ENCODE results near the gene ETF1. TPM values are rescaled to one million over a fixed set of nuclear protein-coding genes. Genes with fewer than 3 reads are reported as not detected.

Gene ETF1
- total RNA-seq, 4 donors from 2014 or later, result 64.2 to 92.2 (median 81.3) TPM

DNA sequence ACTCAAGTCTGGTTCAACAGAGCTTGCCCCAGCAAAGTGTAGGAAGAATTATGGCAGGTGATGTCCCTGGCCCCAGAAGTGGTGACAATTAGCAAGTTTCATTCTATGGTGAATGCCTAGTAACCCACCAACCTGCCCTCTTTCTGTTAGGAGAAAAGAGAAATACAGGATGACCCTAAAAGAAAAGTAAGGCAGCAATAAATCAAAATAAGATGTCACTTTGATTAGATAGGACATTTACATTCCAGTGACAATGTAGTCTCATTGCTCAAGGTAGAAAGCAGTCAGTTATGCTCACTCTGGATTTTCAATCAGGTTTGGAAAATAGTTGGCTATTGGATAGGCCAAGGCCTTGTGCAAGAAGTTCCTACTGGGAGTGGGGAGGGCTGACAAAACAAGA is 37.7 kb upstream of the ETF1 start:
- no peak for TF ChIP-seq POLR2A (IDR thresholded peaks at IDR 0.05)
- TF ChIP-seq, protein P1, sequence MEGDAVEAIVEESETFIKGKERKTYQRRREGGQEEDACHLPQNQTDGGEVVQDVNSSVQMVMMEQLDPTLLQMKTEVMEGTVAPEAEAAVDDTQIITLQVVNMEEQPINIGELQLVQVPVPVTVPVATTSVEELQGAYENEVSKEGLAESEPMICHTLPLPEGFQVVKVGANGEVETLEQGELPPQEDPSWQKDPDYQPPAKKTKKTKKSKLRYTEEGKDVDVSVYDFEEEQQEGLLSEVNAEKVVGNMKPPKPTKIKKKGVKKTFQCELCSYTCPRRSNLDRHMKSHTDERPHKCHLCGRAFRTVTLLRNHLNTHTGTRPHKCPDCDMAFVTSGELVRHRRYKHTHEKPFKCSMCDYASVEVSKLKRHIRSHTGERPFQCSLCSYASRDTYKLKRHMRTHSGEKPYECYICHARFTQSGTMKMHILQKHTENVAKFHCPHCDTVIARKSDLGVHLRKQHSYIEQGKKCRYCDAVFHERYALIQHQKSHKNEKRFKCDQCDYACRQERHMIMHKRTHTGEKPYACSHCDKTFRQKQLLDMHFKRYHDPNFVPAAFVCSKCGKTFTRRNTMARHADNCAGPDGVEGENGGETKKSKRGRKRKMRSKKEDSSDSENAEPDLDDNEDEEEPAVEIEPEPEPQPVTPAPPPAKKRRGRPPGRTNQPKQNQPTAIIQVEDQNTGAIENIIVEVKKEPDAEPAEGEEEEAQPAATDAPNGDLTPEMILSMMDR (IDR thresholded peaks at IDR 0.05), result no peak
- no peak overlapping the region for H3K4me3 ChIP-seq (ENCODE audit: low read depth, poor library complexity, severe bottlenecking)
- DNase-seq (ENCODE audit: low spot score in 2 of 2), result no peak
- intact Hi-C loops (cut with DNase I; ENCODE audit: low total_unique reads), result loop anchor here (10.0 kb wide), 1 partner anchor 674 kb away; no protein-coding TSS in a partner anchor

DNA sequence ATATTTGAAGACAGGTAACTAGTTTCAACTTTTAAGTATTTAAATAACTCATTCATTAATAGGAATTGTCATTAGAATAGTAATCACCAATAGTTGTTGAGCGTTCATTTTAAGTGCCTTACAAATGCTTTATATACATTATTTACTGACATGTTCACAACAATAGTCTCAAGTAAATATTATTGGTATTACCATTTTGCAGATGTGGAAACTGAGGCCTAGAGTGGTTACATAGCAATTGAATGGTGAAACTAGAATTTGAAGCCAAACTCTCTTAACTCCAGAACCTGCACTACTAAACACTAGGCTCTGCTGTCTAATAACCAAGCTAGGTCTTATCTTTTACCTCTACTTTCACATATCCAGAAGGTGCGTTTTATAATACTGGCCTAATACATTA is 37.0 kb upstream of the ETF1 start:
- H3K4me3 ChIP-seq (ENCODE audit: low read depth, poor library complexity, severe bottlenecking), result no peak overlapping the region
- 90 to 92% methylated on average over 2 of the region's 2 CpGs for WGBS, 2 donors
- intact Hi-C loops (cut with DNase I; ENCODE audit: low total_unique reads), result loop anchor here (10.0 kb wide), 1 partner anchor 675 kb away; no protein-coding TSS in a partner anchor
- no peak for DNase-seq (ENCODE audit: low spot score in 2 of 2)
- TF ChIP-seq, protein P1 (IDR thresholded peaks at IDR 0.05), result no peak
- no peak for TF ChIP-seq POLR2A (IDR thresholded peaks at IDR 0.05)

DNA sequence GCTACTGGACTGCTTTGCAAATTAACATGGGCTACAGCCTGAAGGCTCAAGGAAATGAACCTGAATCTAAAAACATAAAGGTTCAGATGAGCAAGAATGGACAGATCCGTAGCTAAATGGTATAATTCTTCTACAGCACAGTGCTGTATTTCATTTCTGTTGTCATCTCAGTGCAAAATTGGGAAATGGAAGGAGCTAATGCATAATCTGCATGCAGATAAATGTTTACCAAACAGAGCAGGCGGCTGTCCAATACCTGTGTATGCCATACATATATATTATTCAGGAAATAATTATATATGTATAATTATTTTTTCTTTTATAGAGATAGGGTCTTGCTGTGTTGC is 36.5 kb upstream of the ETF1 start:
- intact Hi-C loops (cut with DNase I; ENCODE audit: low total_unique reads), result no loop called here
- TF ChIP-seq, protein P1 (IDR thresholded peaks at IDR 0.05), result no peak
- no peak for TF ChIP-seq POLR2A (IDR thresholded peaks at IDR 0.05)
- no peak for DNase-seq (ENCODE audit: low spot score in 2 of 2)
- no peak overlapping the region for H3K4me3 ChIP-seq (ENCODE audit: low read depth, poor library complexity, severe bottlenecking)
- 42% methylated on average over 2 of the region's 2 CpGs for WGBS, 2 donors

DNA sequence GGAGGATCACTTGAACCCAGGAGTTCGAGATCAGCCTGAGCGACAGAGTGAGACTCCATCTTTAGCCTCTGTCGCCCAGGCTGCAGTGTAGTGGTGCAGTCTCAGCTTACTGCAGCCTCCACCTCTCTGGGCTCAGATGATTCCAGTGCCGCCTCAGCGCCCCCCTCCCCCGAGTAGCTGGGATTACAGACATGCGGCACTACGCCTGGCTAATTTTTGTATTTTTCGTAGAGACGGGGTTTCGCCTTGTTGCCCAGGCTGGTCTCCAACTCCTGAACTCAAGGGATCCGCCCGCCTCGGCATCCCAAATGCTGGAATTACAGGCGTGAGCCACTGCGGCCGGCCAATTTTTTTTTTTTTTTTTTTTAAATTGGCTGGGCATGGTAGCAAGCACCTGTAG is 34.4 kb upstream of the ETF1 start:
- TF ChIP-seq POLR2A (IDR thresholded peaks at IDR 0.05), result no peak
- TF ChIP-seq, protein P1 (IDR thresholded peaks at IDR 0.05), result no peak
- no peak overlapping the region for H3K4me3 ChIP-seq (ENCODE audit: low read depth, poor library complexity, severe bottlenecking)
- WGBS, 2 donors, result 65 to 66% methylated on average over 17 of the region's 17 CpGs
- intact Hi-C loops (cut with DNase I; ENCODE audit: low total_unique reads), result no loop called here
- DNase-seq (ENCODE audit: low spot score in 2 of 2), result no peak

DNA sequence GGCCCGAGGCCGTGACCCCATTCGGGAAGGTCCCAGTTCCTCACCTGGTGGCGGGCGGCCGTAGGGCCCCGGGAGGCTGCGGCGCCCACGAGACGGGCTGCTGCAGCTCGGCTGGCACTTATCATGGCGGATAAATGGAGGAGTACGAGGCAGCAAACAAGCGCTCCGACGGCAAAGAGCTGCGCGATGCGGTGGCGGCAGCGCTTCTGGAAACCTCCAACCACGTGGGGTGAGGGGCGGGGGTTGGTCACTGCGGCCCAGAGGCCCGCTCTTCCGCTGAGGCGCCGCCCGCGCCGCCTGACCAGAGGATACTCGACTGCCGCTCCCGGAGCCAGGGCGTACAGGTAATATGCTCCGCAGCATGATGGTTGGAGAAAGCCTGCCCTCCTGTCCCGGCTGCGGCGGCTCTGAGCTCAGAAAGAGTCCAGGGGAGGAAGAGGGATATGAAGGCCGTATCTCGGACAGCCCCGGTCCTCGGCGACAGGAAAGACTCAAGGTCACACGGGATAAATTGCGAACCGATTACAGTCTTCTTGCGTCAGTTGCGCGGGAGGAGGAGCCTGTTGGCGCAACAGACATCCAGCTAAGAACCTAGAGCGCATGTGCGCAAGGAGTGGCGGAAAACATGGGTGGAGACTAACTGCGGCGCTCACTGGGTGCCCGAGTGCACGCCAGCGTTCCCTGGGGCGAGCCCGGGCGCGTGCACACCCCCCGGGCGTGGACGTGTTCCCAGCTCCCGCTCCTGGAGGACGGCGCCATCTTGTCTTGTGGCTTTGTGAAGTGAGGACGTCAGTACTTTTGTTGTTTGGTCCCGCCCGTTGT is 32.4 kb upstream of the ETF1 start, which contains the start of gene HSPA9:
HSPA9 (minus strand) TSS at position 208 of the 822 bp plus-strand sequence; CDS start at position 125, 83 bp downstream.
- DNase-seq (ENCODE audit: low spot score in 2 of 2), result peak; percentile 98 to 99
- H3K4me3 ChIP-seq (ENCODE audit: low read depth, poor library complexity, severe bottlenecking), result peak within 1 kb of the TSS; percentile 98
- intact Hi-C loops (cut with DNase I; ENCODE audit: low total_unique reads), result no loop called here
- TF ChIP-seq, protein P1 (IDR thresholded peaks at IDR 0.05), result no peak
- peak in 1 of 2 donors; percentile 77 for TF ChIP-seq POLR2A (IDR thresholded peaks at IDR 0.05)
- 0% methylated on average over 47 to 73 of the region's 73 CpGs for WGBS, 2 donors
